Vagina (tissue), 2 donors: ENCODE measurements around the gene WIZ.

Source experiments
- POLR2A ChIP-seq, 2 donors: fragments of 450-650 bp; IDR thresholded peaks; one replicate each; pipeline ENCODE4 v1.6.1; 2017; ENCODE audit warnings: antibody characterized with exemption in 2 of 2, mild to moderate bottlenecking in 2 of 2, moderate library complexity in 2 of 2
- TF ChIP-seq, protein P1 (sequence below), 3 experiments: fragments of 450-650 bp in 2 of 3; fragments of 200-600 bp in 1 of 3; sonication (generic) in 1 of 3; IDR thresholded peaks; one replicate each; pipeline ENCODE4 v1.5.1; 2017 to 2019; ENCODE audit warnings: antibody characterized with exemption in 3 of 3, mild to moderate bottlenecking in 2 of 3, moderate library complexity in 2 of 3

DNA sequence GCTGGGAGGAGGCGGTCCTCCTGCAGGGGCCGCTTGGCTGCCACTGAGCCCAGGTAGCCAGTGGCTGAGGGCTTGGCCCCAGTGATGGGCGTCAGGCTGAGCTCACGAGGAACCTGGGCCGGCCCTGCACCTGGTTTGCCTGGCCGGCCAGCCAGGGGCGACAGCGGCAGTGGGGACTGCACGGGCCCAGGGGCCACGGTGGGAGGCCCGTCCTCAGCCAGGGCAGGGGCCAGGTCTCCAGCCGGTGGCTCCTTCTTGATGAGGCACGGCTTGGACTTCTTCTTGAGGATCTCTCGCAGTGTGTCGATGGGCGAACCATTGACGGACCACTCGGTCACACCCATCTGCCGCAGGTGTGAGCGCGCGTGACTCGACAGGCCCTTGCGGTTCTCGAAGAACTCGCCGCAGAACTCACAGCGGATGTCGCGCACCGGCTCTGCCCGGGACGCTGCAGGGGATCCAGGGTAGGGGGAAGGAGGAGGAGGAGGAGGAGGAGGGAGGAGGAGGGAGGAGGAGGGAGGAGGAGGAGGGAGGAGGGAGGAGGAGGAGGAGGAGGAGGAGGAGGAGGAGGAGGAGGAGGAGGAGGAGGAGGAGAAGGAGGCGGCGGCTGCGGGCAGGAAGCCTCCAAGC lies 24.3 kb downstream of the WIZ start:
- TF ChIP-seq POLR2A (IDR thresholded peaks at IDR 0.05) = no peak
- TF ChIP-seq, protein P1, sequence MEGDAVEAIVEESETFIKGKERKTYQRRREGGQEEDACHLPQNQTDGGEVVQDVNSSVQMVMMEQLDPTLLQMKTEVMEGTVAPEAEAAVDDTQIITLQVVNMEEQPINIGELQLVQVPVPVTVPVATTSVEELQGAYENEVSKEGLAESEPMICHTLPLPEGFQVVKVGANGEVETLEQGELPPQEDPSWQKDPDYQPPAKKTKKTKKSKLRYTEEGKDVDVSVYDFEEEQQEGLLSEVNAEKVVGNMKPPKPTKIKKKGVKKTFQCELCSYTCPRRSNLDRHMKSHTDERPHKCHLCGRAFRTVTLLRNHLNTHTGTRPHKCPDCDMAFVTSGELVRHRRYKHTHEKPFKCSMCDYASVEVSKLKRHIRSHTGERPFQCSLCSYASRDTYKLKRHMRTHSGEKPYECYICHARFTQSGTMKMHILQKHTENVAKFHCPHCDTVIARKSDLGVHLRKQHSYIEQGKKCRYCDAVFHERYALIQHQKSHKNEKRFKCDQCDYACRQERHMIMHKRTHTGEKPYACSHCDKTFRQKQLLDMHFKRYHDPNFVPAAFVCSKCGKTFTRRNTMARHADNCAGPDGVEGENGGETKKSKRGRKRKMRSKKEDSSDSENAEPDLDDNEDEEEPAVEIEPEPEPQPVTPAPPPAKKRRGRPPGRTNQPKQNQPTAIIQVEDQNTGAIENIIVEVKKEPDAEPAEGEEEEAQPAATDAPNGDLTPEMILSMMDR (IDR thresholded peaks at IDR 0.05) = no peak
